ENCODE measurements around the gene ARHGAP24. TPM values are rescaled to one million over a fixed set of nuclear protein-coding genes. Genes with fewer than 3 reads are reported as not detected.
"Not testable (repeated sequence)": the region's sequence is repeated elsewhere in the genome, so short reads cannot be mapped to it uniquely, and the experiment has no call there.

Gene ARHGAP24
- total RNA-seq, 1 experiment from 2014 or later: 1.3 TPM

- DNase-seq (ENCODE audit: extremely low read depth, low read depth): no peak
Observed at GRCh38 chr4:85514783-85515182, 39.8 kb downstream of the ARHGAP24 start.

DNA sequence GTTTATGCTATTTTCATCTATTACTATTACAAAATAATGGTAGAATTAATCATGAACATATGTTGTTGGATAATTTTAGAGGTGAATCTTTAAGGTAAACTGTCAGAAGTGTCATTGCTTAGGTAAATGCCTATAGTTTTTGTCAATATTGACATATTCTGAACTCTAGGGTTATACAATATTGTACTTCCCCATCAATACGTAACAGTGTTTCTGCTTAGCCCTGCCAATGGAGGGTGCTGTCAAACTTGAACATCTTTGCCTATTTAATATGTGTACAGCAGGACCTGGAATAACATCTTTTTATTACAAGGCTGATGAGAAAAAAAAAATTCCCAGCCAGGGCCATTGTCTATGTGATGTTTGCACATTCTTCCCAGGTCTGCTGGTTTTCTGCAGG, 40.8 kb downstream of the ARHGAP24 start:
- no peak for DNase-seq (ENCODE audit: extremely low read depth, low read depth)

- DNase-seq (ENCODE audit: extremely low read depth, low read depth): not testable (repeated sequence)
Observed at GRCh38 chr4:85518526-85518925, 43.6 kb downstream of the ARHGAP24 start.

DNA sequence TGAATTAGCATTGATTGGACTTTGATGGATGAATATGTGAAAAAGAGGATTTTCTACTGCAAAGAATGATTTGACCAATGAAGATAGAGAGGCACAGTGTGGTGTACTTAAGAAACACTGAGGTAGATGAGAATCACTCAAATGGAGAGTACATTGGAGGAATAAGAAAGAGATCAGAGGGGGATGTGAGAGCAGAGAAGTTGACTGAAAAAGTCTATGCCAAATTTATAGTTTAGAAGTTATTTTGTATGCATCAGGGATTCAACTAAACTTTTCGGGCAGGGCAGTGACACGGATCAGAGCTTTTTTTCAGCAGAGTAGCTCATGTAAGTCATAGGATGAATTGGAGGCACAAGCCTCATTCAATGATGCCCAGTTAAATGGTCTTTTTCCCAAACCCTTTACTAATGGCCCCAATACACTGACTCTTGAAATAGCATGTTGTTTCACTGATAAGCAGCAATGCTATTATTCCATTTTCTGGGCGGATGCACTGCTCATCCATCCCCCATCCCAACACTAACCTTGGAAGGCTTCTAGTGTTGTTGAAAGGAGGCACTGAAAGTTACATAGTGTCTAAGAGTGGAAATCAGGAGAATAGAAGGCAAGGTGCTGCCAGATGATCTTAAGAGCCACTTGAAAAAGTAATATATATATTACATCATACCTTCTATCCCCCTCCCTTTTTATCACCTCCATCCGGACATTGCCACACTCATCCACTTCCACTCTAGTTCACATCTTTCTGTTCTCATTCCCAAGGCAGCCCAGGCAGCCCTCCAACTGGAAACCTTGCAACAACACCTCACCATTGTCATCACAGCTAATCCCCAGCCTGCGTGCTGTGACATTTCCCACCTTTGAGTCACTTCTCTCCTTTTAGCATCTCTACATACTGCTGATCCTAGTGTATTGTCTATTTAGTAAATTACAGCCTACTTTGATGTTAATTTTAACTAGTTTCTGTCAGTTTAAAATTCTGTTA, 46.1 kb downstream of the ARHGAP24 start:
- DNase-seq (ENCODE audit: extremely low read depth, low read depth): no peak

DNA sequence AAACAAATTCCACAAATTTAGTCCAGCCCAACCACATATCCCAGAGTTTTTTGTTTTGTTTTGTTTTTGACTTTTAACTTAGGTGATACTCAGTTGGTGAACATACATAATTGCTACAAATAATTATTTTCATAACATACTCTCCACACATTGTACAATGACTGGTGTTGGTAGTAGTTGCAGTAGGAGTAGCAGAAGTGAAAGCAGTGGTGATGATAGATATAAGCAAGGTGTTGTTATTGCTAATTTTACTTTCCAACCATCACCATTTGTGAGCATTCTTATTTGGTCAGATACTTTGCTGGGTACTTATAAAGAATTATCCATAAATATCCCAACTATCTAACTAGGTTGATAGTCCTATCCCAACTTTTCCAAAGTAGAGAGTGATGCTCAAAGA, 47.3 kb downstream of the ARHGAP24 start:
- no peak for DNase-seq (ENCODE audit: extremely low read depth, low read depth)

DNA sequence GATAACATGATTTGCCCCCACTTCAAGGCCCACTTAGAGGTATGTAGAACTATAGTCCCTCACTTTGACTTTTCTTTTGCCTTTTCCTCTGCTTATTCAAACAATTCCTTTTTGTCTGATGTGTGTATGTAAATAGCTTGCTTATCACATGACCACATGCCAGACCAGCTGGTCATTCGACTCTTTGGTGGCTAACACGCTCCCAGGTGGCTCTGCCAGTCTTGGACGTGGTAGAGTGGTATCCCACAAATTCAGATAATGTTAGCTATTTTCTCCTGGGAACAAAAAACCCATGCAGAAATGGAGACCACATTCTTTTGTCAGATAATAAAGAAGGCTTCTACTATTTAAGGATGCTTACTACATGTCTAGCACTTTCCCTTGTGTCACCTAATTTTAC, 47.9 kb downstream of the ARHGAP24 start:
- DNase-seq (ENCODE audit: extremely low read depth, low read depth): no peak

GRCh38 chr4:85527815-85528214, 52.9 kb downstream of the ARHGAP24 start:
- no peak for DNase-seq (ENCODE audit: extremely low read depth, low read depth)

DNA sequence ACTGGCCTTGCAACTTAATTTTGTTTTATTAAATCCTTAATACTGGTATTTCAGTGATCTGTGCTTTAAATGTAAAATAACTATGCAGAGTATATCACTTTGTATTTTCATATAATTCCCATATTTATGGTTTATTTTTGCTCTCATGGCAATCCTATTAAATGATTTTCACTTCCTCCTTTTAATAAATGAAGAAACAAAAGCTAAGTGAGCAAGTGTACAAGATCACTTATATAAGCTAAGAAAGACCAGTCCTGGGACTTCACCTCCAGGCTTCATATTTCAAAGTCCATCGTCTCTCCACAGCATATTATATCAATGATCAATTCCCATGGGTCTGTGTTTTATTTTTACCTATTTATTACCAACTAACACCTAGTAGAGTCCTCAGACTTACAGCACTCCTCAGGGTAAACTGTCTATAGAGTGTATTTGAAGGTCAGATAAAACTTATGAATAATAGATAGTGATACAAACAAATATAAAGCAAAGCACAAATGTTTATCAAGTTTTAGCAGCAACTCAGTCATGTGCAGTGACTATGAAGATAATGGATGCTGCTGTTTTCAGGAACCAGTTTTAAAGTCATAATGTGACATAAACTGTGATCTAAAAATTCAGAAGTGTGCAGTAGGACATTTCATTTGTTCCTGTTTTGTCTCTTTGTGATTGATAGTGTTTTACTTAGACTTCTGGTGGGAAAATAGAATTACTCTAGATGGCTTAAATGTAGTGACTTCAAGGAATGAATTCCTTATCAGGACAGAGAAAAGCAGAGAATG, 56.8 kb downstream of the ARHGAP24 start:
- DNase-seq (ENCODE audit: extremely low read depth, low read depth): no peak

DNA sequence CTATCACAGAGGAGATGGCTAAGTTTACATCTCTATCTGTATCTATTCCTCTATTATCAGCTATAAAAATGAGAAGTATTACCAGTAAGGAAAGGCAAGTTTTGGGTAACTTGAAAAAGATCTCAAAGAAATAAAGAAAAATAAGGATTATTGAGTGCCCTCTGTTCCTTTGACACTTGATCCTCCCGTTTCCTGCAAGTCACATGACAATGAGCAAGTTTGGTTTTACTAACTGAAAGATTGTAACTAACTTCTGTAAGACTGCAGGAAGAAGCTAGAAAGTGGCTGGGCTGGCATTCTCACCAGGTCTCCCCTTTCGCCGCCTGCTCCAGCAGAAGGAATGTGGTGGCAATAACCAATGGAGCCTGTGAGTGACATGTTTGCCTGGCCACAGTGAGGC, 59.2 kb downstream of the ARHGAP24 start:
- no peak for DNase-seq (ENCODE audit: extremely low read depth, low read depth)

DNA sequence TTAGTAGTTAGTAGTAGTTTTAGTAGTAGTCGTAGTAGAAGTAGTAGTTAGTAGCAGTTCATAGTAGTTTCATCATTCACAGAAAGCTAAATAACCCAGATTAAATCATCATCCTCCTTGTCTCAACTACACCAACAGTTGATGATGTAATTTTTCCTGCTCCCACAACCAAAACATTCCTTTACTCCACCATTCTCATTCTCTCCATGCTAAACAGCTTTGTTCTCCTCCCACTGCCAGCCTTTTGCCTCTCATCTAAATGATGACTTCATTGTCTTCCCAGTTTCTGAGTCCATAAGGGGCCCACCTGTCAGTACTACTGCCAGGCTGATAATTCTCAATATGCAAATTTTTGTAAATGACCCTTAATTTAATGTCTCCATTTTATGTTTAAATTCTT, 68.9 kb downstream of the ARHGAP24 start:
- DNase-seq (ENCODE audit: extremely low read depth, low read depth): no peak

GRCh38 chr4:85544751-85545150, 69.8 kb downstream of the ARHGAP24 start:
- DNase-seq (ENCODE audit: extremely low read depth, low read depth): no peak

- DNase-seq (ENCODE audit: extremely low read depth, low read depth): no peak
Observed at GRCh38 chr4:85548116-85548515, 73.2 kb downstream of the ARHGAP24 start.

GRCh38 chr4:85548841-85549240, 73.9 kb downstream of the ARHGAP24 start:
- no peak for DNase-seq (ENCODE audit: extremely low read depth, low read depth)

GRCh38 chr4:85555206-85555605, 80.3 kb downstream of the ARHGAP24 start:
- no peak for DNase-seq (ENCODE audit: extremely low read depth, low read depth)

- DNase-seq (ENCODE audit: extremely low read depth, low read depth): no peak
Observed at GRCh38 chr4:85556283-85556682, 81.3 kb downstream of the ARHGAP24 start.

DNA sequence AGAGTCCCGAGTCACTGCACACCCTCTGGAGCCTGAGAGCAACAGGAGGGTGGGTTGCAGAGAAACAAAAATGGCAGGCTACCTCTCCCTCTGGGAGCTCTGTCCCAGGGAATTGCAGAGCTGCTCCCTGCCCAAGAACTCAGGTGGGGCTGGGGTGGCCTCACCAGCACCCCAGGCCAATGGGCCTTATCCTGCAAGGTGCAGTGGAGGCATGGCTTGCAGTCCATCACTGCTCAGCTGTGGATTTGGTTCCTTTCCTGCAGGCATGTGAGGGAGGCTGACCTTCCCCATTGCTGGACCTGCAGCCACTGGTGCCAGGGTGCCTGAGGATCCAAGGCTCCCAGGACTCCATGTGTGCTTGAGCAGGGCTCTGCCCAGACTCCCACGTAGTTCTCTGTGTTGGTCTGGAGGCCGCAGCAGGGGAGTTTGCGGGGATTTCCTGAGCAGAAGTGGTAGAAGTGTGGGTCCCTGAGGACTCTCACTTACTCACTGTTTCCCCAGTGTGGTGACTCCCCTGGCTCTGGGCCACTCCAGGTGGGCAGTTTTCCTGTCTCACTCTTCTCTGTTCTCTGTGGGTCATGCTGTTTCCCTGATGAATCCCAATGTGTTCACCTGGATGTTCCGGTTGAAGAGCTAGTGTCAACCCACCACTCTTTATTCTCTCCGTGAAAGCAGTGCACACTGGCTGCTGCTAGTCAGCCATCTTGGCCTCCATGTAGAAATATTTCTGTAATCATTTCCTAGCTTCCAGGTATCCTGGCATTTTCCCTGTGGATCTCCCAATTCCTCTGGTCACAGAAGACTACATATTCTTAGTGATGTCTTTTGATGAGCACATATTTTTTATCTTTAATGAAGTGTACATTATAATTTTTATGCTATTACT, 82.3 kb downstream of the ARHGAP24 start:
- DNase-seq (ENCODE audit: extremely low read depth, low read depth): no peak

GRCh38 chr4:85565761-85566480, 91.0 kb downstream of the ARHGAP24 start:
- no peak for DNase-seq (ENCODE audit: extremely low read depth, low read depth)

DNA sequence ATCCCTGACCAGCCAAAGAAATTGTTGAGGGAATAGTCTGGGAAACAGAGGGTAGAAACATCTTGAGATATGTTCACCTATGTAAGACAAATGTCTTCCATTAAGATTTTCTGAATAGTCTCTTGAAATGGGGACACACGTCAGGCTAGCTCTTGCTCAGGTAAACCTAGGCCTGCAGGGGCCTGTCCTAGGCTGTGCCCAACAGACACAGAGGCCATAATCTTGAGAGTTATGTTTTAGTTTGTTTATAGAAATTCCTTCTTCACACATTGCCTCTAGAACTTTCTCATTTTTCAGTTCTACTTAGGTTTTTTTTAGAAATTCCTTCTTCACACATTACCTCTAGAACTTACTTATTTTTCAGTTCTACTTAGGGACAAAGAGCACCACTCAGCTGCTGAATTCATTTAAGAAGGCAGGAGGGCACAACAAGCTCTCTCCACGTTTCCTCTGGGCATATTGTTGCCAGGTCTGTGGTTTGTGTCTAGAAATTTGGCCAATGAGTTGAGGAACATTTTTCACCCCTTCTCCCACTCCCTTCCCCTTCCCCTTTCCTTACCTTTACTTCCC, 94.9 kb downstream of the ARHGAP24 start:
- no peak for DNase-seq (ENCODE audit: extremely low read depth, low read depth)

GRCh38 chr4:85570388-85570787, 95.4 kb downstream of the ARHGAP24 start:
- no peak for DNase-seq (ENCODE audit: extremely low read depth, low read depth)

- no peak for DNase-seq (ENCODE audit: extremely low read depth, low read depth)
Observed at GRCh38 chr4:85571008-85571407, 96.1 kb downstream of the ARHGAP24 start.
